ENCODE measurements around the gene FAM222A. TPM values are rescaled to one million over a fixed set of nuclear protein-coding genes. Genes with fewer than 3 reads are reported as not detected.

FAM222A gene
- total RNA-seq, 1 donor from 2014 or later: 2.5 TPM

DNA sequence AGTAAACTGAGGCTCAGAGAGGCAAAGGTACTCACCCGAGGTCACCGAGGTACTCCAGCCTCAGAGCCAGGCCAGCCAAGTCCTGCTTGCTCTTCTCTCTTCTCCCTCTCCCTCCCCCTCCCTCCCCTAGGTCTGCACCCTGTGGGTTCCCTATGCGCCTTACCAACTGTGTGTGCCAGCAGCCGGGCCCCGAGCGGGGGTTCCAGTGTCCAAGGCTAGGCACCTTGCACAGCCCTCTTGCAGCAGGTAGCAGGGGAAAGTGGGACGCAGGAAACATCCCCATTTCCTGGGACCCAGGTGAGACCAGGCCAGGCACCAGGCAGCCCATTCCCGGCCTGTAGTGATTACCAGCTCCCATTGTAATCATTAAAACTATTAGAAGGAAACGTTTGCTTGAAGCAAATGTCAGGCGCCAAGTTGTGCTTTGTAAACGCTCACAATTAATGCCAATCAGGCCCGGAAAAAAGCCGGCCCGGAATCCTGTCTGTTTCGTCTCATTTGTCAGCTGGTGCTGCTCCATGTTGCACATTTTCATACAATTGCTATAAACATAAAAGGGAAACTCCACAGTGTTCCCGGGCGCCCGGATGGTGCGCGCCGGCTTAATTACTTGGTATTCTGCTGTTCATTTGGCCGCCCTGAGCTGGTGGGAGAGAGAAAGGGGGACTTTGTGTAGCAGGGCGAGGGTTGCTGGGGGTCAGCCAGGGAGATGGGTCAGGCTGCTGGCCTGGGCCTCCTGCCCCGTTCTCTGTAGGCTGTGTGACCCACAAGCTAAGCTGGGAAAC, 11.9 kb downstream of the FAM222A start:
- Mint-ChIP-seq H3K4me3 (no peak overlapping the region), H3K4me1 (peaks cover 44% of the 10 kb centered on the region), H3K36me3 (no peaks in the 10 kb centered on the region), H3K27ac (peak overlapping the region; percentile 48), H3K9me3 (no peaks in the 10 kb centered on the region), H3K27me3 (ENCODE audit: insufficient read depth, low read depth) (peaks cover 9% of the 10 kb centered on the region)
- Histone ChIP-seq H3K79me2 (ENCODE audit: low read depth) (no peaks in the 10 kb centered on the region), H3F3A (ENCODE audit: low read depth) (peaks cover 17% of the 10 kb centered on the region), H3K36me3 (no peaks in the 10 kb centered on the region), H4K20me1 (ENCODE audit: low read depth) (peaks cover 79% of the 10 kb centered on the region), H3K4me3 (no peak overlapping the region), H3K9me3 (ENCODE audit: low read depth) (no peaks in the 10 kb centered on the region), H3K4me1 (peaks cover 63% of the 10 kb centered on the region), H3K27me3 (peaks cover 13% of the 10 kb centered on the region), H2AFZ (replicated peaks) (no peak overlapping the region), H3K9ac (no peak overlapping the region), H3K27ac (no peak overlapping the region), H3K4me2 (peak overlapping the region; percentile 31)
- TF ChIP-seq EZH2 (IDR thresholded peaks at IDR 0.05) (no peak), EZH2phosphoT487 (IDR thresholded peaks at IDR 0.05) (no peak), CTCF (IDR thresholded peaks at IDR 0.05) (no peak)
- peak; percentile 57 for DNase-seq (ENCODE audit: low spot score)

DNA sequence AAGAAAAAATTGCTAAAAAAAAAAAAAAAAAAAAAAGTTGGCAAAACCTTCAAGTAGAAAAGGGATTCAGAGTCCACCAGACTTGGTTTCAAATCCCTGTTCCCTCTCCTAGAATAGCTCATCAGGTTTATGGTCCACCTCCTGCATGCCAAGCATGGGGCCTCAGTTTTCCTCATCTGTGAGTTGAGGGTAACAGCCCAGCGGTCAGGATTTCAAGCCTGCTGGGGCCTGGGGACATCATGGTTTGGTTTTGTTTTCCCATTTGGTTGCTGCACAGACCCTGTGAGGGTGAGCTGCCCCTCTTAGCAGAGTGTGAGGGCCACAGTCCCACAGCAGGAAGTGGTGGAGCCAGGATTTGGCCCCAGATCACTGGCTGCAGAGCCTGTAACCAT, 12.5 kb downstream of the FAM222A start:
- H3K4me1 ChIP-seq: peaks cover 57% of the 10 kb centered on the region
- no peak overlapping the region for H3K27ac Mint-ChIP-seq

GRCh38 chr12:109726511-109727038, 12.9 kb downstream of the FAM222A start:
- no peak for TF ChIP-seq EZH2 (IDR thresholded peaks at IDR 0.05)
- TF ChIP-seq CTCF (IDR thresholded peaks at IDR 0.05): no peak
- no peak for TF ChIP-seq EZH2phosphoT487 (IDR thresholded peaks at IDR 0.05)
- no peak for DNase-seq (ENCODE audit: low spot score)
- no peaks in the 10 kb centered on the region for H3K36me3 ChIP-seq
- H3K9me3 Mint-ChIP-seq: no peaks in the 10 kb centered on the region
- no peak overlapping the region for H2AFZ ChIP-seq (replicated peaks)
- H3K4me1 ChIP-seq: peaks cover 53% of the 10 kb centered on the region
- H3K9ac ChIP-seq: no peak overlapping the region
- H3K27ac Mint-ChIP-seq: no peak overlapping the region
- peak overlapping the region; percentile 62 for H3K4me2 ChIP-seq
- H3K4me3 ChIP-seq: no peak overlapping the region
- no peak overlapping the region for H3K4me3 Mint-ChIP-seq
- peaks cover 17% of the 10 kb centered on the region for H3F3A ChIP-seq (ENCODE audit: low read depth)
- no peaks in the 10 kb centered on the region for H3K79me2 ChIP-seq (ENCODE audit: low read depth)
- peaks cover 40% of the 10 kb centered on the region for H3K4me1 Mint-ChIP-seq
- no peak overlapping the region for H3K27ac ChIP-seq
- no peaks in the 10 kb centered on the region for H3K9me3 ChIP-seq (ENCODE audit: low read depth)
- no peaks in the 10 kb centered on the region for H3K36me3 Mint-ChIP-seq
- peaks cover 13% of the 10 kb centered on the region for H3K27me3 Mint-ChIP-seq (ENCODE audit: insufficient read depth, low read depth)
- peaks cover 4% of the 10 kb centered on the region for H3K27me3 ChIP-seq
- H4K20me1 ChIP-seq (ENCODE audit: low read depth): peaks cover 79% of the 10 kb centered on the region

More for the DNA sequence above, 12.5 kb downstream of the FAM222A start:
- Mint-ChIP-seq H3K4me3 (no peak overlapping the region), H3K27me3 (ENCODE audit: insufficient read depth, low read depth) (peaks cover 13% of the 10 kb centered on the region), H3K9me3 (no peaks in the 10 kb centered on the region), H3K36me3 (no peaks in the 10 kb centered on the region), H3K4me1 (peaks cover 43% of the 10 kb centered on the region)
- Histone ChIP-seq H3K27me3 (peaks cover 9% of the 10 kb centered on the region), H3K4me3 (no peak overlapping the region), H3K36me3 (no peaks in the 10 kb centered on the region), H3F3A (ENCODE audit: low read depth) (peaks cover 17% of the 10 kb centered on the region), H3K4me2 (peak overlapping the region; percentile 31), H3K27ac (no peak overlapping the region), H3K9me3 (ENCODE audit: low read depth) (no peaks in the 10 kb centered on the region), H3K79me2 (ENCODE audit: low read depth) (no peaks in the 10 kb centered on the region), H4K20me1 (ENCODE audit: low read depth) (peaks cover 79% of the 10 kb centered on the region), H2AFZ (replicated peaks) (no peak overlapping the region), H3K9ac (no peak overlapping the region)
- TF ChIP-seq EZH2 (IDR thresholded peaks at IDR 0.05) (no peak), CTCF (IDR thresholded peaks at IDR 0.05) (no peak), EZH2phosphoT487 (IDR thresholded peaks at IDR 0.05) (no peak)
- DNase-seq (ENCODE audit: low spot score): no peak
